Measurements from ENCODE around the gene TGDS. TPM values are rescaled to one million over a fixed set of nuclear protein-coding genes. Genes with fewer than 3 reads are reported as not detected.
"Not testable (repeated sequence)": the region's sequence is repeated elsewhere in the genome, so short reads cannot be mapped to it uniquely, and the experiment has no call there.

Gene TGDS, protein sequence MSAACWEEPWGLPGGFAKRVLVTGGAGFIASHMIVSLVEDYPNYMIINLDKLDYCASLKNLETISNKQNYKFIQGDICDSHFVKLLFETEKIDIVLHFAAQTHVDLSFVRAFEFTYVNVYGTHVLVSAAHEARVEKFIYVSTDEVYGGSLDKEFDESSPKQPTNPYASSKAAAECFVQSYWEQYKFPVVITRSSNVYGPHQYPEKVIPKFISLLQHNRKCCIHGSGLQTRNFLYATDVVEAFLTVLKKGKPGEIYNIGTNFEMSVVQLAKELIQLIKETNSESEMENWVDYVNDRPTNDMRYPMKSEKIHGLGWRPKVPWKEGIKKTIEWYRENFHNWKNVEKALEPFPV
- total RNA-seq (8.6 and 9.0 TPM in 2 replicates), polyA plus RNA-seq (13.2 and 13.3 TPM in 2 replicates)

- no peaks in the 10 kb centered on the region for H3K27me3 ChIP-seq
- H3K9me3 ChIP-seq (ENCODE audit: low read depth), result no peaks in the 10 kb centered on the region
- peaks cover 7% of the 10 kb centered on the region for H3K36me3 ChIP-seq
- peaks cover 5% of the 10 kb centered on the region for H3K4me1 ChIP-seq (ENCODE audit: low read depth)
- peak; percentile 93 to 95 for DNase-seq (ENCODE audit: low read depth in 1 of 2, low spot score in 1 of 2)
- H3K27ac ChIP-seq, result peak within 1 kb of the TSS; percentile 70
- TF ChIP-seq, protein P1, sequence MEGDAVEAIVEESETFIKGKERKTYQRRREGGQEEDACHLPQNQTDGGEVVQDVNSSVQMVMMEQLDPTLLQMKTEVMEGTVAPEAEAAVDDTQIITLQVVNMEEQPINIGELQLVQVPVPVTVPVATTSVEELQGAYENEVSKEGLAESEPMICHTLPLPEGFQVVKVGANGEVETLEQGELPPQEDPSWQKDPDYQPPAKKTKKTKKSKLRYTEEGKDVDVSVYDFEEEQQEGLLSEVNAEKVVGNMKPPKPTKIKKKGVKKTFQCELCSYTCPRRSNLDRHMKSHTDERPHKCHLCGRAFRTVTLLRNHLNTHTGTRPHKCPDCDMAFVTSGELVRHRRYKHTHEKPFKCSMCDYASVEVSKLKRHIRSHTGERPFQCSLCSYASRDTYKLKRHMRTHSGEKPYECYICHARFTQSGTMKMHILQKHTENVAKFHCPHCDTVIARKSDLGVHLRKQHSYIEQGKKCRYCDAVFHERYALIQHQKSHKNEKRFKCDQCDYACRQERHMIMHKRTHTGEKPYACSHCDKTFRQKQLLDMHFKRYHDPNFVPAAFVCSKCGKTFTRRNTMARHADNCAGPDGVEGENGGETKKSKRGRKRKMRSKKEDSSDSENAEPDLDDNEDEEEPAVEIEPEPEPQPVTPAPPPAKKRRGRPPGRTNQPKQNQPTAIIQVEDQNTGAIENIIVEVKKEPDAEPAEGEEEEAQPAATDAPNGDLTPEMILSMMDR (IDR thresholded peaks at IDR 0.05; ENCODE audit: low read depth, low read length), result no peak
- H3K4me3 ChIP-seq, result peak within 1 kb of the TSS; percentile 93
These were observed at the start of gene TGDS for GRCh38 chr13:94595950-94596574. Gene TGDS (minus strand): TSS chr13:94596152. CDS start chr13:94596136, 16 bp downstream.

DNA sequence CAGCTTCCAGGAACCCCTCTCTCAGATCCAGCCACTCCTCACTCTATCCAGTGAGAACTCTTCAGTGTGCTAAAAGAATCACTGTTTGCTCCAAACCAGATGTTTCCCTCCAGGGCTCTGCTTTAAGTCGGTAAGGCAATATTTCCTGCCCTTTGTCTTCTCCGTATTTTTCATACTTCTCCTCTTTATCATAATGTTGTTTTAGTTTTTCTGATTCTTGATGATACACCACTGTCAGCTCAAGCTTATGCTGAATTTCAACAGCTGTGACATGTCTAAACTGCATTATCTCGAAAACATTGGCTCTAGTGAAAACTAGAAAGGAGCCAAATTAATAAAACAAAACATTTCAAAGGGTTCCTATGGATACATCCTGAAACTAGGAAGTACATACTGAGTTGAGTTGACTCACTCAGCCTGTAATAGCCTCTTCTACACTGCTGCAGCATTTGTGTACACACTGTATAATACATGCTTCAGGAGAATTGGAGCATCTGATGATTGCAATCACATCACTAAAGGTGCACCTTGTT lies 45.5 kb upstream of the TGDS start:
- no peaks in the 10 kb centered on the region for H3K36me3 ChIP-seq
- DNase-seq (ENCODE audit: low read depth in 1 of 2, low spot score in 1 of 2), result peak in 1 of 2 donors; percentile 91
- H3K4me1 ChIP-seq (ENCODE audit: low read depth), result no peaks in the 10 kb centered on the region
- no peak overlapping the region for H3K4me3 ChIP-seq
- TF ChIP-seq, protein P1 (IDR thresholded peaks at IDR 0.05; ENCODE audit: low read depth, low read length), result no peak
- no peaks in the 10 kb centered on the region for H3K27me3 ChIP-seq
- H3K27ac ChIP-seq, result no peak overlapping the region
- no peaks in the 10 kb centered on the region for H3K9me3 ChIP-seq (ENCODE audit: low read depth)

- Histone ChIP-seq H3K27ac (no peak overlapping the region), H3K4me1 (ENCODE audit: low read depth) (no peaks in the 10 kb centered on the region), H3K36me3 (no peaks in the 10 kb centered on the region), H3K9me3 (ENCODE audit: low read depth) (no peaks in the 10 kb centered on the region), H3K27me3 (no peaks in the 10 kb centered on the region), H3K4me3 (no peak overlapping the region)
- DNase-seq (ENCODE audit: low read depth in 1 of 2, low spot score in 1 of 2), result no peak
- TF ChIP-seq, protein P1 (IDR thresholded peaks at IDR 0.05; ENCODE audit: low read depth, low read length), result no peak
These were observed 44.8 kb upstream of the TGDS start for GRCh38 chr13:94640721-94641120.

DNA sequence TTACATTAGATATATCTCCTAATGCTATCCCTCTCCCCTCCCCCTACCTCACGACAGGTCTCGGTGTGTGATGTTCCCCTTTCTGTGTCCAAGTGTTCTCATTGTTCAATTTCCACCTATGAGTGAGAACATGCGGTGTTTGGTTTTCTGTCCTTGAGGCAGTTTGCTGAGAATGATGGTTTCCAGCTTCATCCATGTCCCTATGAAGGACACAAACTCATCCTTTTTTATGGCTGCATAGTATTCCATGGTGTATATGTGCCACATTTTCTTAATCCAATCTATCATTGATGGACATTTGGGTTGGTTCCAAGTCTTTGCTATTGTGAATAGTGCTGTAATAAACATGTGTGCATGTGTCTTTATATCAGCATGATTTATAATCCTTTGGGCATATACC lies 41.7 kb upstream of the TGDS start:
- H3K4me1 ChIP-seq (ENCODE audit: low read depth); H3K27ac ChIP-seq; H3K27me3 ChIP-seq; H3K4me3 ChIP-seq; DNase-seq (ENCODE audit: low read depth in 1 of 2, low spot score in 1 of 2); H3K9me3 ChIP-seq (ENCODE audit: low read depth); H3K36me3 ChIP-seq: not testable (repeated sequence)

- H3K4me1 ChIP-seq (ENCODE audit: low read depth), result no peaks in the 10 kb centered on the region
These were observed 41.1 kb upstream of the TGDS start for GRCh38 chr13:94636942-94637578.

DNA sequence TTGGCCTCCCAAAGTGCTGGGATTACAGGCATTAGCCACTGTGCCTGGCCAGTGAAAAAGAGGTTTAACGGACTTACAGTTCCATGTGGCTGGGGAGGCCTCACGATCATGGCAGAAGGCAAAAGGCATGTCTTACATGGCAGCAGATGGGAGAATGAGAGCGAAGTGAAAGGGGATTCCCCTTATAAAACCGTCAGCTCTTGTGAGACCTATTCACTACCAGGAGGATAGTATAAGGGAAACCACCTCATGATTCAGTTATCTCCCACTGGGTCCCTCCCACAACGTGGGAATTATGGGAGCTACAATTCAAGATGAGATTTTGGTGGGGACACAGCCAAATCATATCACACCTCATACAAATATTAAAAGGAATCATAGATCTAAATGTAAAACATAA lies 40.1 kb upstream of the TGDS start:
- H3K27me3 ChIP-seq; H3K36me3 ChIP-seq; H3K27ac ChIP-seq; H3K4me3 ChIP-seq; H3K4me1 ChIP-seq (ENCODE audit: low read depth); H3K9me3 ChIP-seq (ENCODE audit: low read depth); DNase-seq (ENCODE audit: low read depth in 1 of 2, low spot score in 1 of 2): not testable (repeated sequence)

More at GRCh38 chr13:94636942-94637578, 41.1 kb upstream of the TGDS start:
- no peak overlapping the region for H3K27ac ChIP-seq
- no peaks in the 10 kb centered on the region for H3K9me3 ChIP-seq (ENCODE audit: low read depth)
- H3K27me3 ChIP-seq, result no peaks in the 10 kb centered on the region
- no peaks in the 10 kb centered on the region for H3K36me3 ChIP-seq
- H3K4me3 ChIP-seq, result no peak overlapping the region
- TF ChIP-seq, protein P1 (IDR thresholded peaks at IDR 0.05; ENCODE audit: low read depth, low read length), result no peak
- DNase-seq (ENCODE audit: low read depth in 1 of 2, low spot score in 1 of 2), result no peak
